ENCODE data around the gene S100A7A. TPM values are rescaled to one million over a fixed set of nuclear protein-coding genes. Genes with fewer than 3 reads are reported as not detected.

The S100A7A gene
- total and polyA plus RNA-seq, 2 donors (not counting 3 experiments of a cell fraction or from before 2014, with no cell fraction given), result not detected

DNA sequence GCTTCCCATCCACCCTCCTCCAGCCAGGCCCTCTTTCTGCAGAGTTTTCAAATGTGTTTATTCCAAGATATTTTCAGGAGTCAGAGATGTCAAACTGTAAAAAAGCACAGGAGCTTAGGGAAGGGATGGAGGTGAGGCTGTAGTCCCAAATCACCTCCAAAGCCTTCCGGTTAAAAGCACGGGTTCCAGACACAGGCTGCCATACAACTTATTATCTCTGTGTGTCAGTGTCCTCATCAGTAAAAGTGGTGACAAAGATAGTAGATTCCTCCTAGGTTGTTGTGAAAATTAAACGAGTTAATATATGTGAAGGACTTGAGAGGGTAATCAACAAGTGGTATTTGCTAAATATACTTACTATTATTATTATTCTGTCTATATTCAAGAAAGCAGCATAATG lies 15.1 kb downstream of the S100A7A start:
- Histone ChIP-seq H3K9me3 (replicated peaks; ENCODE audit: control insufficient read depth, insufficient read depth, low read length) (no peaks in the 10 kb centered on the region), H3K4me1 (ENCODE audit: control insufficient read depth, extremely low read depth, insufficient read depth, low read length) (no peaks in the 10 kb centered on the region), H3K27me3 (ENCODE audit: control insufficient read depth in 2 of 2, insufficient read depth in 2 of 2, low read length in 2 of 2) (no peaks in the 10 kb centered on the region), H3K9ac (replicated peaks; ENCODE audit: extremely low read depth, insufficient read depth, low read length) (no peak overlapping the region), H2AFZ (ENCODE audit: low read depth, low read length) (no peak overlapping the region), H3K4me2 (ENCODE audit: insufficient read depth, low read length) (no peak overlapping the region), H3K27ac (ENCODE audit: insufficient read depth, low read depth, low read length) (no peak overlapping the region), H3K9me1 (replicated peaks; ENCODE audit: control insufficient read depth, extremely low read depth, insufficient read depth, low read length) (no peaks in the 10 kb centered on the region), H3K36me3 (ENCODE audit: control insufficient read depth in 2 of 2, extremely low read depth in 1 of 2, insufficient read depth in 2 of 2, low read length in 2 of 2) (no peaks in the 10 kb centered on the region), H3K4me3 (replicated peaks in 1 of 3; ENCODE audit: insufficient read depth in 1 of 3, low read depth in 1 of 3, low read length in 3 of 3) (no peak overlapping the region), H3K79me2 (ENCODE audit: control insufficient read depth, insufficient read depth, low read length) (no peaks in the 10 kb centered on the region), H4K20me1 (replicated peaks; ENCODE audit: control insufficient read depth, extremely low read depth, insufficient read depth, low read length) (no peaks in the 10 kb centered on the region)
- dilution Hi-C loops (cut with MboI; ENCODE audit: extremely low pct_ligation_motif_present, low sequenced_read_pairs) (no loop called here), intact Hi-C loops (cut with micrococcal nuclease) (no loop called here)
- no peak for DNase-seq (ENCODE audit: low read depth, low spot score)
- no TSS peak for BruUV-seq (replicated peaks)
- POLR2A ChIA-PET, result no interaction called here
- no peak for FAIRE-seq
- TF ChIP-seq, protein P1, sequence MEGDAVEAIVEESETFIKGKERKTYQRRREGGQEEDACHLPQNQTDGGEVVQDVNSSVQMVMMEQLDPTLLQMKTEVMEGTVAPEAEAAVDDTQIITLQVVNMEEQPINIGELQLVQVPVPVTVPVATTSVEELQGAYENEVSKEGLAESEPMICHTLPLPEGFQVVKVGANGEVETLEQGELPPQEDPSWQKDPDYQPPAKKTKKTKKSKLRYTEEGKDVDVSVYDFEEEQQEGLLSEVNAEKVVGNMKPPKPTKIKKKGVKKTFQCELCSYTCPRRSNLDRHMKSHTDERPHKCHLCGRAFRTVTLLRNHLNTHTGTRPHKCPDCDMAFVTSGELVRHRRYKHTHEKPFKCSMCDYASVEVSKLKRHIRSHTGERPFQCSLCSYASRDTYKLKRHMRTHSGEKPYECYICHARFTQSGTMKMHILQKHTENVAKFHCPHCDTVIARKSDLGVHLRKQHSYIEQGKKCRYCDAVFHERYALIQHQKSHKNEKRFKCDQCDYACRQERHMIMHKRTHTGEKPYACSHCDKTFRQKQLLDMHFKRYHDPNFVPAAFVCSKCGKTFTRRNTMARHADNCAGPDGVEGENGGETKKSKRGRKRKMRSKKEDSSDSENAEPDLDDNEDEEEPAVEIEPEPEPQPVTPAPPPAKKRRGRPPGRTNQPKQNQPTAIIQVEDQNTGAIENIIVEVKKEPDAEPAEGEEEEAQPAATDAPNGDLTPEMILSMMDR (IDR thresholded peaks at IDR 0.05; ENCODE audit: extremely low read depth in 1 of 2, insufficient read depth in 1 of 2, low read depth in 1 of 2, low read length in 2 of 2), result no peak
- TF ChIP-seq POLR2A (IDR thresholded peaks at IDR 0.05; ENCODE audit: low read depth, low read length) (no peak), EZH2 (IDR thresholded peaks at IDR 0.05; ENCODE audit: borderline replicate concordance, low read depth, low read length, severe bottlenecking) (no peak), GATA2 (IDR thresholded peaks at IDR 0.05; ENCODE audit: insufficient read depth, insufficient read length, low read depth, low read length) (no peak), MAX (IDR thresholded peaks at IDR 0.05; ENCODE audit: insufficient read depth, insufficient read length) (no peak), JUN (IDR thresholded peaks at IDR 0.05; ENCODE audit: borderline replicate concordance, insufficient read depth, insufficient read length, low read depth) (no peak), POLR2AphosphoS5 (IDR thresholded peaks at IDR 0.05; ENCODE audit: insufficient read depth, low read depth, low read length) (no peak), FOS (IDR thresholded peaks at IDR 0.05; ENCODE audit: borderline replicate concordance, insufficient read depth, low read length) (no peak), MYC (IDR thresholded peaks at IDR 0.05; ENCODE audit: low read depth, low read length) (no peak)
- CTCF ChIA-PET, result no interaction called here

All from endothelial cell of umbilical vein (primary cell).